ENCODE results near the gene NOTCH4. TPM values are rescaled to one million over a fixed set of nuclear protein-coding genes. Genes with fewer than 3 reads are reported as not detected.
A peak's percentile ranks its signal among the peaks of the same experiment; 100 is the strongest.

The NOTCH4 gene
- total RNA-seq, 3 donors from 2014 or later = 20.8 to 47.9 (median 23.8) TPM

GRCh38 chr6:32170294-32170693 is 53.6 kb downstream of the NOTCH4 start:
- no peaks in the 10 kb centered on the region for H3K36me3 ChIP-seq
- no peaks in the 10 kb centered on the region for H3K9me3 ChIP-seq
- no peak for TF ChIP-seq POLR2AphosphoS5 (IDR thresholded peaks at IDR 0.05)
- TF ChIP-seq POLR2A (IDR thresholded peaks at IDR 0.05) = no peak
- no peak for TF ChIP-seq CTCF (IDR thresholded peaks at IDR 0.05)
- no peak for DNase-seq (ENCODE audit: low spot score in 2 of 2)
- H3K4me1 ChIP-seq = peaks cover 0 to 15% of the 10 kb centered on the region in 2 donors
- H3K27me3 ChIP-seq = no peaks in the 10 kb centered on the region
- intact Hi-C loops (cut with DNase I; ENCODE audit: low total_unique reads) = loop anchor here (1.0 kb wide), 1 partner anchor 46 kb away; no protein-coding TSS in a partner anchor
- no peak overlapping the region for H3K4me3 ChIP-seq
- H3K27ac ChIP-seq = no peak overlapping the region

- Histone ChIP-seq H3K9me3 (no peaks in the 10 kb centered on the region), H3K36me3 (no peaks in the 10 kb centered on the region), H3K27me3 (no peaks in the 10 kb centered on the region), H3K27ac (peak overlapping the region in 1 of 2 donors; percentile 12), H3K4me3 (no peak overlapping the region), H3K4me1 (peaks cover 0 to 6% of the 10 kb centered on the region in 2 donors)
- DNase-seq (ENCODE audit: low spot score in 2 of 2) = no peak
- no peak for TF ChIP-seq POLR2A (IDR thresholded peaks at IDR 0.05)
- no peak for TF ChIP-seq POLR2AphosphoS5 (IDR thresholded peaks at IDR 0.05)
- TF ChIP-seq CTCF (IDR thresholded peaks at IDR 0.05) = no peak
- intact Hi-C loops (cut with DNase I; ENCODE audit: low total_unique reads) = loop anchor here (5.0 kb wide), 1 partner anchor 1398 kb away; no protein-coding TSS in a partner anchor
These were observed 54.9 kb downstream of the NOTCH4 start for GRCh38 chr6:32168807-32169591.

- H3K27me3 ChIP-seq = no peaks in the 10 kb centered on the region
- H3K4me3 ChIP-seq = no peak overlapping the region
- no peaks in the 10 kb centered on the region for H3K36me3 ChIP-seq
- peak overlapping the region in 1 of 2 donors; percentile 12 for H3K27ac ChIP-seq
- no peak for DNase-seq (ENCODE audit: low spot score in 2 of 2)
- intact Hi-C loops (cut with DNase I; ENCODE audit: low total_unique reads) = loop anchor here (5.0 kb wide), 1 partner anchor 1399 kb away; no protein-coding TSS in a partner anchor
- H3K9me3 ChIP-seq = no peaks in the 10 kb centered on the region
- TF ChIP-seq POLR2A (IDR thresholded peaks at IDR 0.05) = no peak
- TF ChIP-seq CTCF (IDR thresholded peaks at IDR 0.05) = no peak
- TF ChIP-seq POLR2AphosphoS5 (IDR thresholded peaks at IDR 0.05) = no peak
- peaks cover 0 to 3% of the 10 kb centered on the region in 2 donors for H3K4me1 ChIP-seq
These were observed 55.5 kb downstream of the NOTCH4 start for GRCh38 chr6:32168350-32168749.

- no peak for DNase-seq (ENCODE audit: low spot score in 2 of 2)
- no peak for TF ChIP-seq POLR2A (IDR thresholded peaks at IDR 0.05)
- Histone ChIP-seq H3K27me3 (no peaks in the 10 kb centered on the region), H3K4me1 (no peaks in the 10 kb centered on the region), H3K9me3 (no peaks in the 10 kb centered on the region), H3K4me3 (no peak overlapping the region), H3K36me3 (no peaks in the 10 kb centered on the region), H3K27ac (peak overlapping the region; percentile 18 to 38)
- intact Hi-C loops (cut with DNase I; ENCODE audit: low total_unique reads) = loop anchor here (5.0 kb wide), 1 partner anchor 1399 kb away; no protein-coding TSS in a partner anchor
These were observed 56.1 kb downstream of the NOTCH4 start for GRCh38 chr6:32167761-32168262.

- no peak for DNase-seq (ENCODE audit: low spot score in 2 of 2)
- Histone ChIP-seq H3K27me3 (no peaks in the 10 kb centered on the region), H3K27ac (peak overlapping the region; percentile 18 to 38), H3K9me3 (no peaks in the 10 kb centered on the region), H3K4me3 (no peak overlapping the region), H3K4me1 (no peaks in the 10 kb centered on the region), H3K36me3 (no peaks in the 10 kb centered on the region)
- TF ChIP-seq POLR2AphosphoS5 (IDR thresholded peaks at IDR 0.05) (no peak), POLR2A (IDR thresholded peaks at IDR 0.05) (no peak), CTCF (IDR thresholded peaks at IDR 0.05) (no peak)
- intact Hi-C loops (cut with DNase I; ENCODE audit: low total_unique reads) = loop anchor here (5.0 kb wide), 1 partner anchor 1400 kb away; no protein-coding TSS in a partner anchor
These were observed 56.6 kb downstream of the NOTCH4 start for GRCh38 chr6:32167154-32167760.
